Glomerular visceral epithelial cell (primary cell): Measurements from ENCODE around the gene VPS4B.
"Not testable (repeated sequence)": the region's sequence is repeated elsewhere in the genome, so short reads cannot be mapped to it uniquely, and the experiment has no call there.

Source experiments
- DNase-seq: peaks from one replicate; pipeline ENCODE4 v3.0.0-alpha.2; 2016; ENCODE audit errors: extremely low spot score

Gene VPS4B

GRCh38 chr18:63368611-63369010 is 53.7 kb downstream of the VPS4B start:
- DNase-seq: no peak

- peak; percentile 99 for DNase-seq
Measured at GRCh38 chr18:63367053-63367953, 55.0 kb downstream of the VPS4B start, which contains the start of gene KDSR. Gene KDSR, minus strand, starts transcription at chr18:63367206. Its CDS starts 88 bp downstream, at chr18:63367118.

GRCh38 chr18:63366213-63367052 is 55.8 kb downstream of the VPS4B start:
- peak; percentile 73 for DNase-seq

- DNase-seq: no peak
Measured at GRCh38 chr18:63365876-63366212, 56.4 kb downstream of the VPS4B start.

- DNase-seq: no peak
Measured at GRCh38 chr18:63363951-63364350, 58.3 kb downstream of the VPS4B start.

- DNase-seq: not testable (repeated sequence)
Measured at GRCh38 chr18:63363420-63363819, 58.9 kb downstream of the VPS4B start.

GRCh38 chr18:63356272-63356896 is 65.9 kb downstream of the VPS4B start:
- no peak for DNase-seq

- no peak for DNase-seq
Measured at GRCh38 chr18:63350230-63350629, 72.0 kb downstream of the VPS4B start.

- no peak for DNase-seq
Measured at GRCh38 chr18:63348508-63349136, 73.7 kb downstream of the VPS4B start.

- no peak for DNase-seq
Measured at GRCh38 chr18:63346480-63347183, 75.6 kb downstream of the VPS4B start.

- DNase-seq: no peak
Measured at GRCh38 chr18:63346031-63346430, 76.2 kb downstream of the VPS4B start.

GRCh38 chr18:63344918-63345317 is 77.4 kb downstream of the VPS4B start:
- DNase-seq: no peak

- DNase-seq: no peak
Measured at GRCh38 chr18:63344263-63344662, 78.0 kb downstream of the VPS4B start.

- DNase-seq: no peak
Measured at GRCh38 chr18:63342206-63342605, 80.1 kb downstream of the VPS4B start.

GRCh38 chr18:63339920-63340484 is 82.3 kb downstream of the VPS4B start:
- DNase-seq: peak; percentile 36
